Measurements from ENCODE around the gene OR5AP2. TPM values are rescaled to one million over a fixed set of nuclear protein-coding genes. Genes with fewer than 3 reads are reported as not detected.

The OR5AP2 gene
- total RNA-seq, 1 donor from 2014 or later = not detected

Other genes starting within 250 kb of the OR5AP2 start
- gene OR5AL1, start 229.7 kb downstream of the OR5AP2 start, total RNA-seq = not detected in 2 replicates
- not detected in 2 replicates for gene OR5M3, start 169.1 kb downstream of the OR5AP2 start, total RNA-seq
- not detected in 2 replicates for gene OR5M8, start 151.1 kb downstream of the OR5AP2 start, total RNA-seq
- not detected in 2 replicates for gene OR5M11, start 99.2 kb downstream of the OR5AP2 start, total RNA-seq
- gene OR5M10, start 64.7 kb downstream of the OR5AP2 start, total RNA-seq = not detected in 2 replicates
- gene OR5M1, start 27.6 kb downstream of the OR5AP2 start, total RNA-seq = not detected in 2 replicates
- not detected in 2 replicates for gene OR5AR1, start 21.2 kb upstream of the OR5AP2 start, total RNA-seq
- gene OR9G1, start 56.7 kb upstream of the OR5AP2 start, total RNA-seq = not detected in 2 replicates
- not detected in 2 replicates for gene OR9G4, start 106.3 kb upstream of the OR5AP2 start, total RNA-seq

Measured in activated T-helper 1 cell treated with anti-CD3 and anti-CD28 coated beads, Interleukin-12 subunit alpha, Interleukin-12 subunit beta, Interleukin-2, Interleukin-4 antibody, amounts not matched to agents 30 ng/mL and 10 ng/mL and 1 ng/mL, durations not matched to agents 14 hours and 24 hours and 36 hours (primary cell).